GM19324 (cell line): Measurements from ENCODE around the gene SLC22A16.
"Not testable (repeated sequence)": the region's sequence is repeated elsewhere in the genome, so short reads cannot be mapped to it uniquely, and the experiment has no call there.

Experiments used
- ATAC-seq: cut with Tn5 transposase; IDR thresholded peaks from one replicate; pipeline ENCODE4 v1.9.1; 2021; ENCODE audit warnings: mild to moderate bottlenecking, moderate library complexity; ENCODE audit not compliant: unreplicated experiment, low FRiP score

Gene SLC22A16

DNA sequence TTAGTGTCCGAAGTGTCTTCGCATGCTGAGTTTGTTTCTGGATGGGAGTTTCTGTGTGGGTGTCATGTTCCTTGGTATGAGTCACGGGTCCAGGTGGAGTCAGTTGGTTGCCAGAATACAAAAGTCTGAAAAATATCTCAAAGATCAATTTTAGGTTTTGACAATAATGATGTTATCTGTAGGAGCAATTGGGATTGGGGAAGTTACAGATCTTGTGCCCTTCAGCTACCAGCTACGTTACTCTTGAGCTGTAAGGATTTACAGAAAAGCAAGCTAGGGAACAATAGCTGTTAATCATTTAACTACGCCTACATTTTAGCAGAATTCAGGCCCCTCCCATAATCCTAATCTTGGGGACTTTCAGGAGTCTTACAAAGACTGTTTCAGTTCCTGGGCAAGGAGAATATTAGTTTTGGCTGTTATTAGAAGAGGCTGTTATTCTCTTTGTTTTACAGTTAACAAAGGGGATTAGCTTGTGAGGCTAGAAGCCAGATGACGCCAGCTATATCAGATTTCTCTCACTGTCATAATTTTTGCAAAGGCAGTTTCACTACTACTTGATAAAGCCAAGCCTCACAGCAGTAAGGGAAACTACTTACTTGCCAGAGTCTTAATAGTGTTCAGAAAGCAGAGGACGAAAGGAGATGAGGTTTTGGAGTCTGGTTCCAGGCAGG is 15.4 kb upstream of the SLC22A16 start:
- no peak for ATAC-seq

DNA sequence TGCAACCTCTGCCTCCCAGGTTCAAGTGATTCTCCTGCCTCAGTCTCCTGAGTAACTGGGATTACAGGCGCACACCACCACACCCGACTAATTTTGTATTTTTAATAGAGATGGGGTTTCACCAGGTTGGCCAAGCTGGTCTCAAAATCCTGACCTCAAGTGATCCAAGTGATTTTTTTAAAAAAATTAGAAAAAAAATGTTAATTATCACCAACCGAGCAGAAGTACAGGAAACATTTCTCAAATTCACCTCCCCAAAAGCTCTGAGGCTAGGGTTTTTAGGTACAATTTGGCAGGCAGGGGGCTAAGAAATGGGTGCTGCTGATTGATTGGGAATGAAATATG is 14.9 kb upstream of the SLC22A16 start:
- no peak for ATAC-seq

- no peak for ATAC-seq
Measured at GRCh38 chr6:110490110-110490509, 13.7 kb upstream of the SLC22A16 start.

DNA sequence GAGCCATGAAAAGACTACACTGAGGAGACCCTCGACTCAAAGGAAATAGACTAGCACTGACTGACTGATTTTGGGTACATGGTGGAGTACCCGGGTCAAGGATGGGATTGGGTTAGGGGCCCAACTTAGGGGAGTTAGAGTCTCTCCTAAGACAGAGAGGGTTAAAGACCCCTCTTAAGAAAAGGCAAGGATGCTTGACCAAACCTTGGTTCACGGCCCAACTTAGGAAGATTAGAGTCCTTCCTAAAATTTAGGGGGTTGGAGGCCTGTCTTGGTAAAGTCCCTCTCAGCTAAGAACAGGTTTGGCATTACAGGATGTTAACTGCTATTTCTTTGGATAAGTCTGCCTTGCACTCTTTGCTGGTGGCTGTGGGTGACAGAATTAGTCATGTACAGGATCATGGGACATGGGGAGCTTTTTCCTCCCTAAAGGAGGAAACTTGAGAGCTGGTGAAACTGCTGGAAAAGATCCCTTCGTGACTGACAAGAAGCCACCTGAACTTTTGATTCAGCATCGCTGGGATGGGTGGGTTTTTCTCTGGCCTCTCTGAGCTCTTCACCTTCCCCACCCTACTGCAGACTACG is 12.3 kb upstream of the SLC22A16 start:
- ATAC-seq: no peak

DNA sequence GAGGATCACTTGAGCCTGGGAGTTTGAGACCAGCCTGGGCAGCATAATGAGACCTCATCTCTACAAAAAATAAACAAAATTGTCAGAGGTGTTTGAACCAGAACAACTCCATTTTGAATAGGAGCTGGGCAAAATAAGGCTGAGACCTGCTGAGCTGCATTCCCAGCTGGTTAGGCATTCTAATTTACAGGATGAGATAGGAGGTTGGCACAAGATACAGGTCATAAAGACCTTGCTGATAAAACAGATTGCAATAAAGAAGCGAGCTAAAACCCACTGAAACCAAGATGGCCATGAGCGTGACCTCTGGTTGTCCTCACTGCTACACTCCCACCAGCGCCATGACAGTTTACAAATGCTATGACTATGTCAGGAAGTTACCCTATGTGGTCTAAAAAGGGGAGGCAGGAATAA is 11.6 kb upstream of the SLC22A16 start:
- ATAC-seq: not testable (repeated sequence)

- no peak for ATAC-seq
Measured at GRCh38 chr6:110486756-110487155, 10.3 kb upstream of the SLC22A16 start.

DNA sequence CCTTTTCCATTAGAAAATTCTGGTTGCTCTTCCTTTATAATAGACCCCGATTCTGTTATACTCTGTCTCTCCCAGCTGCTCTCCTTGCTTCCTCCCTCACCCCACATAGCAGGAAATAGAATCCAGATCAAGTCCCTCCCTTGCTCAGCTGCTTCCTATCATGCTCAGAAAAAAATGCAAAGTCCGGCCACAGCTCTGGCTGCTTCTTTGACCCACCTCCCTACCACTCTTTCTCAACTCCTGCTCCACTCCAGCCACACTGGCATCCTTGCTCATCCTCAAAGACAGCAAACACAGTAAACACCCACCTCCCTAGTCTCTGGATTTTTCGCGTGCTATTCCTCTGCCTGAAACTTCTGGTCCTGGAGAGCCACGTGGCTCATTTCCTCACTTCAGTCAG is 9.1 kb upstream of the SLC22A16 start:
- no peak for ATAC-seq

- no peak for ATAC-seq
Measured at GRCh38 chr6:110484321-110484720, 7.9 kb upstream of the SLC22A16 start.

- ATAC-seq: no peak
Measured at GRCh38 chr6:110482774-110483400, 6.5 kb upstream of the SLC22A16 start.

GRCh38 chr6:110481081-110481480 is 4.7 kb upstream of the SLC22A16 start:
- ATAC-seq: no peak

- no peak for ATAC-seq
Measured at GRCh38 chr6:110475066-110475653, 1.3 kb downstream of the SLC22A16 start.

- no peak for ATAC-seq
Measured at GRCh38 chr6:110474500-110474899, 1.9 kb downstream of the SLC22A16 start.

- no peak for ATAC-seq
Measured at GRCh38 chr6:110472739-110473138, 3.7 kb downstream of the SLC22A16 start.

DNA sequence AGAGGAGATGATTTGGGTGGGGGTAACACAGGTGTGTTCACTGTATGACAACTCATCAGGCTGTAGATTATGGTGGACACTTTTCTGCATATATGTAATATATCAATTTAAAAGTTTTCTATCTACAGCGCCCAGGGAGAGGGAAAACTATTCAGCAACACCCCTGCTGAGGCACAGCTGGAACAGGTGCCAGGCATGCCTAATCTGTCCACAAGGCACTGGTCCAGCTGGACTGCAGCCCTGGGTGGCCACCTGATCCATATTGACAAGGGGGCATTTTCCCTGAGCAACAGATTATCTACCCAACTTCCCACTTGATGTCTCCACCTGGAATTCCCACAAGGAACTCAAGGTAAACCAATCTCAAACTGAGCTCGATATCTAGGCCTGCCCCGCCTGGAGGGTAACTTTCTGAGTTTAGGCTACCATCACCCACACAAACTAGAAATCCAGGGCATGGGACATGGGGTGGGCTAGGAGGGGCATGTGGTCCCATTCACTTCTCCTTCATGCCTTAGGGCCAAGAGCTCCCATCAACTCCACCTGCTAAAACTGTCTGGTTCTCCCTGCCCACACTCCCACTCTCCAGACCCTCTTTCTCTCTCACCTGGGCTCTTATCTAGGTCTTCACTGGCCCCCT is 4.6 kb downstream of the SLC22A16 start:
- ATAC-seq: no peak

DNA sequence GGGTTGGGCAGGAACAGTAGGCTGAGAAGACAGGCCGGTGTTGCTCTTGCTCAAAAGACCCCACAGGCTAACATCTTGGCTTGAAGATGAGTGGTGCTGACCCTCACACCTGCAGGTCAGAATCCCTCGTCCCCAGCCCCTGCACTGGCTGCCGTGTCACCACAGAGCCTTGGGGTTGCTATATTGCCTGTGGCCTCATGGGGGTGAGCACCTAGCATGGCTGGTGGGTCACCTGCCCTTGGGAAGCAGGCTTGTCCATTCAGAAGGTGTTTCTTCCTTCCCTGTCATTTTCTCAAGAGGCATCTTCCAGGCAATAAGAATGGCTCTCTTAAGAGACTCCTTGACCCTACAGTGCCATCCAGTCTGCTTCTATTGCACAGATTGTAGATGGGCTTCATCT is 7.7 kb downstream of the SLC22A16 start:
- no peak for ATAC-seq

- ATAC-seq: no peak
Measured at GRCh38 chr6:110467566-110468140, 8.8 kb downstream of the SLC22A16 start.

GRCh38 chr6:110462884-110463481 is 13.4 kb downstream of the SLC22A16 start:
- ATAC-seq: no peak

DNA sequence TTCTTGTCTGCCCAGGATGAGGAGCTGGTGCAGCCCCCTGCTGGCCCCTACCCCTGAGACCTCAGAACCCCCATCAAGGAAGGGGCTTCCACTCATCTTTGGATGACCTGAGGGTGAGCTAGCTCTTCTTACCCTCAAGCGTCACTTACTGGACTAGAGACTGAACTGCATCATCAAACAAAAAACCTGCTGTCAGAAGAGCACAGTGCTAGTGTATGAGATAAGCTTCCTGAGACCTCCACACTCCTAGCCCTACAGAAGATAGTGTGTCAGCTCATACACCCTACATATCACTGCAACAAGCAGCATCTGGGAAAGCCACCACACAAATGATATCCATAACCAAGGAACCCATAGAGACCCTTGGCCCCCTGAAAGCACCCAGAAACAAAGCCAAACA is 15.0 kb downstream of the SLC22A16 start:
- no peak for ATAC-seq

- ATAC-seq: no peak
Measured at GRCh38 chr6:110459137-110459536, 17.3 kb downstream of the SLC22A16 start.

GRCh38 chr6:110458476-110458875 is 17.9 kb downstream of the SLC22A16 start:
- ATAC-seq: no peak
